Keratinocyte (primary cell): ENCODE data around the gene TRIP12.

Experiments
- CTCF ChIP-seq, 3 experiments: IDR thresholded peaks in 1 of 3; conservative IDR thresholded peaks in 1 of 3; optimal IDR thresholded peaks in 1 of 3; 2 replicates in 2 of 3; 3 replicates in 1 of 3; pipeline versions ENCODE3 to v1.5.1; 2011; ENCODE audit warnings: low read length in 3 of 3, mild to moderate bottlenecking in 3 of 3, moderate library complexity in 2 of 3, control low read depth in 1 of 3, inconsistent platforms in 1 of 3; ENCODE audit not compliant: insufficient read depth in 2 of 3; ENCODE audit errors: extremely low read depth in 1 of 3
- EZH2 ChIP-seq: IDR thresholded peaks from one replicate; pipeline ENCODE4 v1.6.1; 2012; ENCODE audit warnings: inconsistent platforms, mild to moderate bottlenecking, low read length, moderate library complexity

GRCh38 chr2:229800997-229801754, 120.6 kb downstream of the TRIP12 start:
- TF ChIP-seq CTCF (optimal IDR thresholded peaks at IDR 0.05 in 1 of 3, IDR thresholded peaks at IDR 0.05 in 1 of 3, conservative IDR thresholded peaks at IDR 0.05 in 1 of 3; ENCODE audit: extremely low read depth in 1 of 3, insufficient read depth in 2 of 3, low read length in 3 of 3) (peak; percentile 69 to 75 (median 73)), EZH2 (no peak)
